ENCODE measurements around the gene PRSS16. TPM values are rescaled to one million over a fixed set of nuclear protein-coding genes. Genes with fewer than 3 reads are reported as not detected.

The PRSS16 gene
- polyA plus RNA-seq (2011; rRNA removed) (11.0 and 11.4 TPM in 2 replicates), polyA plus RNA-seq (2017; fragmentation: RNase III; extraction: RNeasy Plus Mini Kit Qiagen cat#74134 plus additional on column Dnase treatment) (3.1 to 3.9 TPM (median 3.7 TPM) in 3 replicates), polyA minus RNA-seq (2011; rRNA and poly(A)+ RNA removed) (5.3 and 6.1 TPM in 2 replicates)
- polyA plus RNA-seq (2012; cell fraction: cytosol; rRNA removed): 5.0 and 5.7 TPM in 2 replicates
- 3.7 and 4.4 TPM in 2 replicates for polyA plus RNA-seq (2012; cell fraction: nucleus; rRNA removed)

- DNase-seq (ENCODE audit: low read depth in 1 of 2, low spot score in 1 of 2) (no peak), ATAC-seq (no peak), FAIRE-seq (no peak)
- Histone ChIP-seq H3K4me1 (peaks cover 3% of the 10 kb centered on the region; the same call in 1 of the 3 replicates), H3K4me3 (no peak within 1 kb of the TSS), H3K9me3 (no peaks in the 10 kb centered on the region), H3K27ac (no peak within 1 kb of the TSS), H3K4me2 (no peak within 1 kb of the TSS)
- CTCF ChIA-PET: no interaction called here
- POLR2A ChIA-PET: no interaction called here
- WGBS (ENCODE audit: missing lambda C conversion rate): 72% methylated on average over 12 of the region's 12 CpGs
- TF ChIP-seq HDAC2 (IDR thresholded peaks at IDR 0.05) (no peak), HOXB13 (CRISPR knock-in tag; IDR thresholded peaks at IDR 0.05; ENCODE audit: low read depth) (no peak), CHD2 (IDR thresholded peaks at IDR 0.05; ENCODE audit: low read length, partially characterized antibody) (no peak), MYC (IDR thresholded peaks at IDR 0.05; ENCODE audit: borderline replicate concordance, low read length) (no peak), RAD21 (conservative IDR thresholded peaks at IDR 0.05 in 1 of 2, IDR thresholded peaks at IDR 0.05 in 1 of 2) (no peak), POLR2AphosphoS2 (conservative IDR thresholded peaks at IDR 0.05; ENCODE audit: low read length) (no peak), CTCF (IDR thresholded peaks at IDR 0.05) (no peak), RNF2 (IDR thresholded peaks at IDR 0.05; ENCODE audit: borderline replicate concordance, low read depth) (no peak), ESRRA (IDR thresholded peaks at IDR 0.05; ENCODE audit: borderline replicate concordance, low read length) (no peak), TP53 (CRISPR knock-in tag; IDR thresholded peaks at IDR 0.05) (no peak), BCL3 (IDR thresholded peaks at IDR 0.05) (no peak), CBX8 (IDR thresholded peaks at IDR 0.05) (no peak), MAZ (IDR thresholded peaks at IDR 0.05; ENCODE audit: borderline replicate concordance, low read depth, low read length) (no peak), HOXA7 (CRISPR knock-in tag; IDR thresholded peaks at IDR 0.05) (no peak), POLR2A (IDR thresholded peaks at IDR 0.05; ENCODE audit: low read length) (no peak), FOSL2 (IDR thresholded peaks at IDR 0.05) (no peak), FOSL2 (CRISPR knock-in tag; IDR thresholded peaks at IDR 0.05) (no peak), HMGXB4 (CRISPR knock-in tag; IDR thresholded peaks at IDR 0.05; ENCODE audit: borderline replicate concordance) (no peak)
Observed at GRCh38 chr6:27247133-27247836, at the start of gene PRSS16. Gene PRSS16, plus strand, starts transcription at chr6:27247701. Its CDS starts 37 bp downstream, at chr6:27247738.

- DNase-seq (ENCODE audit: low read depth in 1 of 2, low spot score in 1 of 2): no peak
- H3K4me1 ChIP-seq: no peaks in the 10 kb centered on the region
- no peak for ATAC-seq
- ChIA-PET POLR2A (no interaction called here), CTCF (interaction anchor here (1.0 kb wide), 1 partner anchor 74 kb away, joined by 3 read pairs; no protein-coding TSS in a partner anchor)
- WGBS (ENCODE audit: missing lambda C conversion rate): 66% methylated on average over 29 of the region's 32 CpGs
- H3K27ac ChIP-seq: no peak overlapping the region
- H3K4me2 ChIP-seq: no peak overlapping the region
- no peaks in the 10 kb centered on the region for H3K9me3 ChIP-seq
- no peak overlapping the region for H3K4me3 ChIP-seq
- no peak for FAIRE-seq
- TF ChIP-seq USF2 (IDR thresholded peaks at IDR 0.05): no peak
- no peak for TF ChIP-seq HOXA7 (CRISPR knock-in tag; IDR thresholded peaks at IDR 0.05)
- no peak for TF ChIP-seq TP53 (CRISPR knock-in tag; IDR thresholded peaks at IDR 0.05)
- TF ChIP-seq NR3C1 (IDR thresholded peaks at IDR 0.05): no peak
- no peak for TF ChIP-seq REST (IDR thresholded peaks at IDR 0.05)
- TF ChIP-seq HOXB13 (CRISPR knock-in tag; IDR thresholded peaks at IDR 0.05; ENCODE audit: low read depth): no peak
- TF ChIP-seq TFCP2L1 (CRISPR knock-in tag; IDR thresholded peaks at IDR 0.05): no peak
- no peak for TF ChIP-seq HES2 (IDR thresholded peaks at IDR 0.05)
- no peak for TF ChIP-seq BHLHE40 (IDR thresholded peaks at IDR 0.05; ENCODE audit: low read depth, low read length)
- TF ChIP-seq CEBPB (IDR thresholded peaks at IDR 0.05): no peak
Observed at GRCh38 chr6:27205375-27206278, 41.9 kb upstream of the PRSS16 start.
